Cerebellar nuclear complex (tissue), 1 donor: Measurements from ENCODE around the gene RECK.
A peak's percentile ranks its signal among the peaks of the same experiment; 100 is the strongest.

Experiments used
- DNase-seq, 2 experiments: peaks; one replicate each; lab custom pipeline; 2025; lab: John Stamatoyannopoulos, UW

RECK gene

GRCh38 chr9:36029202-36029601, 7.5 kb upstream of the RECK start:
- no peak for DNase-seq

DNA sequence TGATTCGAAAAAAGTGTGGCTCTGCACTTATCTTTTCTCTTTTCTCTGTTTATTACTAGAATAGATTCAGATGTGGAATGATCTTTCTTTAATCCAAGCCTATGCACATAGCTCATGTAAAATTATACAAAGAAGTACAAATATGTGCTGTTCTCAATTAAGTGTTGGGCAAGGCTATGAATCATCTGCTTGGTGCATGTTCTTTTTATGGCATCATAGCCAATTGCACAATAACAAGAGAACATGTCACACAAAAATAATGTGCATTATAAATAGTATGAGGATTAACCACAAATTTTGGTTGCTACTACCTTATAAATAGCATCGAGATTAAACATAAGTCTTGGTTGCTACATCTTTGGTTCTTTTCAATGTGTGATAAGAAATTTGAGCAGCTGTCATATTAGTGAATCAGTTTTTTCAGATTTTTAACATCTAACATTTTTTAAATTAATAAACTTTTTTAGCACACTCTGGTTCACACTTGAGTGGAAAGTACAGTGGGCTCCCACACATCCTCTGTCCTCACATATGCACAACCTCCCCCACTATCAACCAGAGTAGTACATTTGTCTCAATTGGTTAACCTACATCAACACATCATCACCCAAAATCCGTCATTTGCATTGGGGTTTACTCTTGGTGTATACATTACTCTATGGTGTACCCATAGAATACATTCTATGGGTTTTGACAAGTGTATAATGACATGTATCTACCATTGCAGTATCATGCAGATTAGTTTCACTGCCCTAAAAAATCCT, 6.8 kb upstream of the RECK start:
- DNase-seq, result no peak

- no peak for DNase-seq
Observed at GRCh38 chr9:36030871-36031270, 5.8 kb upstream of the RECK start.

- no peak for DNase-seq
Observed at GRCh38 chr9:36031774-36032555, 4.7 kb upstream of the RECK start.

GRCh38 chr9:36033788-36034187, 2.9 kb upstream of the RECK start:
- no peak for DNase-seq

DNA sequence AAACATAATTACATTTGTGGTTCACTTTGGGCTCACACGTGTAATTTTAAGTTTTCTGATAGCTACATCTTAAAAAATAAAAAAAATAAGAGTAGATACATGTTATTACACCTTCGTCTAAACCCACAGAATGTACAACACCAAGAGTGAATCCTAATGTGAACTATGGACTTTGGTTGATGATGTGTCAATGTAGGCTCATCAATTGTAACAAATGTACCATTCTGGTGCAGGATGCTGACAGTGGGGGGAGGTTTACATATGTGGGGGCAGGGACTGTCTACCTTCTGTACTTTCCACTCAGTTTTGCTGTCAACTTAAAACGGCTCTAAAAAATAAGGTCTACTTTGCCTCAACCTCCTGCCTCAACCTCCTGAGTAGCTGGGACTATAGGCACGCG, 2.5 kb upstream of the RECK start:
- no peak for DNase-seq

GRCh38 chr9:36035006-36035405, 1.7 kb upstream of the RECK start:
- DNase-seq, result no peak

DNA sequence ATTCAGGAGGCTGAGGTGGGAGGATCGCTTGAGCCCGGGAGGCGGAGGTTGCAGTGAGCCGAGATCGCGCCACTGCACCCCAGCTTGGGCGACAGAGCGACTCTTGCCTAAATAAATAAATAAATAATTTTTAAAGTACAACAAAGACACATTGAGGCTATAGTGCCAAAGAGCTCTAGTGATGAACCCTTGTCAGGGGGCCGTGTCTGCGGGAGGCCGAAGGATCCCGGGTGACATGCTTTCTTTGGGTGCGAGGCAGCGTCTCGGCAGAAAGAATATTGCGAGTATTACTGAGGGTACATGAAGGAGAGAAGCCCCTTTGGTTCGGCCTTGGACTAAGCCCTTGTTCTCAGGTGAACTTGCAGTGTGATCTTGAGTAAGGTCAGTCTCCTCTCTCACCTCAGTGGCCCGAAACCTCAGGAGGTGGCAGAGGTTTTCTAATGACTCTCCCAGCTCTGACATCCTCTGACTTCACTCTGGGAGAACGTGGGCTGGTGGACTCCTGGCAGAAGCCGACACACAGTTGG, 397 bp upstream of the RECK start:
- no peak for DNase-seq

GRCh38 chr9:36037549-36038122, 923 bp downstream of the RECK start:
- peak in 1 of 2 experiments; percentile 13 for DNase-seq

DNA sequence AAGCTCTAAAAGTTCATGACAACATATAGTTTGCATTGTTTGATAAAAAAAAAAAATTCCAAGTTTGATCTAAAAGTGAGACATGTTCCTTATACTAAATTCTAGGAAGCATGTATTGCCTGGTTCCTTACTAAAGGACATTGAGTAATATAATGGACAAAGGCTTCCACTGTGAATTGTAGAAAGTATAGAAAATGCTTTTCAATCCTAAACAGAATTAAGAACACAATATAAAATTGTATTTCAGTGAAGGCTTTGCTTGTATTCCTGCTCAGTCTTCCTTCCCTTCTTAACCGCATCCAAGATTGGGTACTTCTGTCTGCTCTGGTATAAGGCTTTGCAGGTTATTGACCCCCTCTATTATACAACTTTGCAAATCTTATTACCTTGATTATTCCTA, 2.4 kb downstream of the RECK start:
- no peak for DNase-seq

DNA sequence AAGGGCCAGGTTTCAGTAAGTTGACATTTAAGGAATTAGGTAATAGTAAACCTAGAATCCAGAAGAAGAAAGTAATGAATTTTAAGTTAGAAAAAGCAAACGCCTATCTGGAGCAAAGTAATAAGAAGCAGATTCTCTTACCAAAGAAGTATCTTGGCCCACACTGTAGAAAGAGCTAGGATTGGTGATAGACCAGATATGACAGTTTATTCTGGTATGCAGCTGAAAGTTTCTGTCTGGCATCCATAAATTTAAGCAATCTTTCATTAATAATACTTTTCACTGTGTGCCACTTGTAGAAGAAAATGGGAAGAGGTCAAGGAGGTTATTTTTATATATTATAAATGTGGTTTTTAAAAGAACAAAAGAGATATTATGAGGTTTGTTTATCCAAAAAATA, 3.0 kb downstream of the RECK start:
- DNase-seq, result no peak

GRCh38 chr9:36040271-36040925, 3.7 kb downstream of the RECK start:
- no peak for DNase-seq

- DNase-seq, result no peak
Observed at GRCh38 chr9:36041506-36041905, 4.8 kb downstream of the RECK start.

DNA sequence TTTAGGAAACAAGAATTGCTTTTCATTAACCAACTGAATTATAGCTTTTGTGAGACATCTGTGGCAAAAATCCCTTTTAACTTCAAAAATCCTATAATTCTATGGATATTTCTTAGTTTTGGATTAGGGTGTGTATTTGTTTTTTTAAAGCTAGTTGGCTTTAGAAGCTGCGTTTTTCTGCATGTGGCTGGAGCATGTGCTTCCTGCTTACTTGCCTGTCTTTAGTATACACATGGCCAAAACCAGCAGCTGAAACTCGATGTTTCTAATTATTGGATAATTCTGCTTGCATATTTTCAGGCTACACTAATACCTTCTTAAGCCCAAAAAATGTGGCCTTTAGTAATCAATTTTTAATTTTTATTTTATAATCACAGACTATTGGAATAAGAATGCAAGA, 8.9 kb downstream of the RECK start:
- DNase-seq, result no peak

DNA sequence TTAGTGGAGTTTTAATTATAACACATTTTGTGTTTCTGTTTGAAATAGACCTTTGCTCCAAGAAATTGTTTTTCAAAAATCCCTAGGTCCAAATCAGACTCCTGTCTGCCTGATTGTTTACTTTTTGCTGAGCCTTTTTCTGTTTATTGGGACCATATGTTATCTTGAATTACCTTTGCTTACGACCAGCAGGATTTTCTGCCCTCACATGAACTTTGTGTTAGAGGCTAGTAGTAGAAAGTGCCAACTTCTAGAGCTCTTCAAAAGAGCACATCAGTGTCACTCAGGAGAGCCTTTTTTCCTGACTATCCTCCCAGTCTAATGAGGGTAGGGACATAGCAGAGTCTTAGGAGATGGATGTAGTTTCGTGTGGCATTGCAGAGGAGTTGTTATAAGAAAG, 10.2 kb downstream of the RECK start:
- no peak for DNase-seq

GRCh38 chr9:36049408-36049807, 12.7 kb downstream of the RECK start:
- no peak for DNase-seq

- DNase-seq, result no peak
Observed at GRCh38 chr9:36050476-36050875, 13.8 kb downstream of the RECK start.

- DNase-seq, result no peak
Observed at GRCh38 chr9:36051317-36051716, 14.6 kb downstream of the RECK start.

- no peak for DNase-seq
Observed at GRCh38 chr9:36053971-36054370, 17.3 kb downstream of the RECK start.

GRCh38 chr9:36056896-36057295, 20.2 kb downstream of the RECK start:
- no peak for DNase-seq

DNA sequence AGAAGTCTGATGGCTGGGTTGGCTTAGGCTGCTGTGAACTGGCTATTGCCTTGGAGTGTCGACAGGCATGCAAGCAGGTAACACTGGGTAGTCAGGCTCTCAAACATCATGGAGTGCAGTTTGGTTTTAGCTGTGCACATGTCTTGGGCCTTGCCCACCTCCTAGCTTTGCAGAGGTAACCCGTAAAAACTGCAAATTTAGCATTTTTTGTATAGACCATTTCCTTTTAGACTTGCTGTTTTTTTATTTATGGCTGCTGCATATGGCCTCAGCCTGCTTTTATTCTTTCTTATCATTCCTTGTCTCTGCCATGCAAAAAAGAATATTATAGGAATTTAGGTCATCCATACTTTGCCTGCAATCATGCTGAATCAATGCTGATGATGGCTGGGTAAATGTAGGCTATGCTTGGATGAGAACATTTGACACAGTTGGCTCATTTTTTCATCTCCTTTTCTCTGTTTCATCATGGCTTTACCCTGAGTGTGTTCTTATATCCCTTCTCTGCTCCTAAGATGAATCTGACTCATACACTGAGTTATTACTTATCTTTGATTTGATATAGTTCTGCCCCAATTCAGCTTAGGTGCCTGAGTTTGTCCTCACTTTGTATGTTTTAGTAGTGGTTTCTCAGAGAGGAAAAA, 27.2 kb downstream of the RECK start:
- no peak for DNase-seq
